Lower leg skin (tissue), 3 donors: ENCODE results near the gene PROSER3.

Source experiments
- POLR2A ChIP-seq, 2 donors: fragments of 450-650 bp; IDR thresholded peaks; one replicate each; pipeline ENCODE4 v1.6.1; 2016 to 2017; ENCODE audit warnings: antibody characterized with exemption in 2 of 2, mild to moderate bottlenecking in 1 of 2, moderate library complexity in 1 of 2
- TF ChIP-seq, protein P1 (sequence below), 3 donors: fragments of 450-650 bp; IDR thresholded peaks; one replicate each; pipeline ENCODE4 v1.5.1; 2016; ENCODE audit warnings: antibody characterized with exemption in 3 of 3, mild to moderate bottlenecking in 3 of 3, moderate library complexity in 2 of 3

- TF ChIP-seq, protein P1, sequence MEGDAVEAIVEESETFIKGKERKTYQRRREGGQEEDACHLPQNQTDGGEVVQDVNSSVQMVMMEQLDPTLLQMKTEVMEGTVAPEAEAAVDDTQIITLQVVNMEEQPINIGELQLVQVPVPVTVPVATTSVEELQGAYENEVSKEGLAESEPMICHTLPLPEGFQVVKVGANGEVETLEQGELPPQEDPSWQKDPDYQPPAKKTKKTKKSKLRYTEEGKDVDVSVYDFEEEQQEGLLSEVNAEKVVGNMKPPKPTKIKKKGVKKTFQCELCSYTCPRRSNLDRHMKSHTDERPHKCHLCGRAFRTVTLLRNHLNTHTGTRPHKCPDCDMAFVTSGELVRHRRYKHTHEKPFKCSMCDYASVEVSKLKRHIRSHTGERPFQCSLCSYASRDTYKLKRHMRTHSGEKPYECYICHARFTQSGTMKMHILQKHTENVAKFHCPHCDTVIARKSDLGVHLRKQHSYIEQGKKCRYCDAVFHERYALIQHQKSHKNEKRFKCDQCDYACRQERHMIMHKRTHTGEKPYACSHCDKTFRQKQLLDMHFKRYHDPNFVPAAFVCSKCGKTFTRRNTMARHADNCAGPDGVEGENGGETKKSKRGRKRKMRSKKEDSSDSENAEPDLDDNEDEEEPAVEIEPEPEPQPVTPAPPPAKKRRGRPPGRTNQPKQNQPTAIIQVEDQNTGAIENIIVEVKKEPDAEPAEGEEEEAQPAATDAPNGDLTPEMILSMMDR (IDR thresholded peaks at IDR 0.05) = no peak
- no peak for TF ChIP-seq POLR2A (IDR thresholded peaks at IDR 0.05)
Measured at GRCh38 chr19:35722897-35723296, 35.1 kb upstream of the PROSER3 start.
